GM21723 (cell line): ENCODE results near the gene CPT1A.

Experiments
- ATAC-seq: cut with Tn5 transposase; IDR thresholded peaks from one replicate; pipeline ENCODE4 v1.9.1; 2021; ENCODE audit warnings: mild to moderate bottlenecking, moderate library complexity; ENCODE audit not compliant: unreplicated experiment

Gene CPT1A

GRCh38 chr11:68763181-68763721 lies 78.5 kb downstream of the CPT1A start:
- no peak for ATAC-seq

DNA sequence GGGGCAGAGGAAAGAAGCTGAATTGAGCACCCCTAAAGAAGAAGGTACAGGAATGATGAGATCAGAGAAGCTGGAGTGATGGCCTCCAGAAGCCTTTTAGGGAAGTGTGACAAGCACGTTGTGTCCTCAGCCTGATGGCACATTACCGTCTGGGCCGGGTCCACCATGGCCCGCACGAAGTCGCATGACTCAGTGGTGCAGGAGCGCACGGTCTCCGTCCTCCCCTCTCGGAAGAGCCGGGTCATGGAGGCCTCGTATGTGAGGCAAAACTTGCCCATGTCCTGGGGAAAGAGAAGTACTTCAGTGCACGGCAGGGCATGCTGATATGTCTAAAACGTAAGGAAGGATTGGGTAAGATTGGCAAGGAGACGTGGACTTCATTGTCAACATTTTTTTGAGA lies 79.2 kb downstream of the CPT1A start:
- ATAC-seq, result no peak

- ATAC-seq, result no peak
Observed at GRCh38 chr11:68761801-68762200, 79.9 kb downstream of the CPT1A start.

GRCh38 chr11:68759991-68760390 lies 81.7 kb downstream of the CPT1A start:
- ATAC-seq, result no peak

GRCh38 chr11:68757711-68758110 lies 84.0 kb downstream of the CPT1A start:
- no peak for ATAC-seq

DNA sequence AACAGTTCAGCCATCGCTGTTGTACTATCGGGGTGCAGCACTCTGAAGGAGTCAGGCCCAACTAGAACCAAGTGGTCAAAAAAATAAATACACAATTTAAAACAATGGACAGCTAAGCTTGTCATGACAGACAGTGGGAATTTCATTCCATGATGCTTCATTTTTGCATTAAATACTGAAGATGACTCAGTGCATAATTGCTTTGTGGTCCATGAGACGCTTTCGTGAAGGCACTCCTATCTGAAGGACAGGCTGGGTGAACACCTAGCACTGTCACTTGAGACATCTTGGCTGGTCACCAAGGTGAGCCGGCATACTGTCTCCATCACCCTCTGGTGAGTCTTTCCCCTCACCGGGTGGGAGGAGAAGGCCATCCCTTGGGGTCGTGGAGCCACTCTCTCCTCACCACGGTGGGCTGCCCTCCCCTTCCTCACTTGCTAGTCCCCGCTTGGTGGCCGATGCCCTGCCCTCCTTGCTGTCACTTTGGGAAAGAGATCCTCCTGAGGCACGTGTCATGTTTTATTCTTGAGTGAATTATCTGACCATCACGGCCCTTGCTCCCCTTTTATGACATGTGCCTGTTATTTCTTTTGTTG lies 85.4 kb downstream of the CPT1A start:
- ATAC-seq, result no peak

GRCh38 chr11:68753300-68753699 lies 88.4 kb downstream of the CPT1A start:
- ATAC-seq, result no peak

DNA sequence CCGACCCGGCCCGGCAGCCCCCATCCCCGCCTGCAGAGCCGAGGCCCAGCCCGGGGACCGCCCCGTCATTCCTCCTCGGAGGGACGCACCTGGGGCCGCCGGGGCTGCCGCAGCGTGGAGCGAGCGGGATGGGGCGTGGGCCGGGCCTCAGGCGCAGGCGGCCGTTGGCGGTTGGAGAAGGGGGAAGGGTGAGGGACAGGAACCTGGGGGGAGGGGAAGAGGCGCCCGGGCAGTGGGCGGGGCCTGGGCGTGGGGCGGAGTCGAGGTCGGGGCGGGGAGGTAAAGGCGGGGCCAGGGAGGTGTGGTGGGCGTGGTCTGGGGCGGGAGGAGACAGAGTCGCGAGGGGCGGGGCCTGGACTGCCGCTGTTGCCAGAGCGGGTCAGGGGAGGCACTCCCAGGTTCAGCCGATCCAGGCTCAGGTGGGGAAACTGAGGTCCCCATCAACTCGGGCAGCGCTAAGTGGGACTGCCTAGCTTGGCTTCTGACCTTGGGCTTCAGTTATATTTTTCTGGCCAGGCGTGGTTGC lies 90.3 kb downstream of the CPT1A start, which contains the start of gene TESMIN:
TSS of gene TESMIN (minus strand) at position 190 of the 526 bp plus-strand sequence. CDS start 860 bp downstream, outside the sequence.
- ATAC-seq, result peak; percentile 62

DNA sequence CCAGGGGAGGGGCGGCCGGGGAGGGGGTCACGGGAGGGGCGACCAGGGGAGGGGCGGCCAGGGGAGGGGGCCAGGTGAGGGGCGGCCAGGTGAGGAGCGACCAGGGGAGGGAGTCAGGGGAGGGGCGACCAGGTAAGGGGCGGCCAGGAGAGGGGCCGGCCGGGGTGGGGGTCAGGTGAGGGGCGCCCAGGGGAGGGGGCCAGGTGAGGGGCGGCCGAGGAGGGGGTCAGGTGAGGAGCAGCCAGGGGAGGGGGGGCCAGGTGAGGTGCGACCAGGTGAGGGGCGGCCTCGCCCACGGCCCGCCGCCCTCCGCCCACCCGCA lies 90.8 kb downstream of the CPT1A start:
- no peak for ATAC-seq

GRCh38 chr11:68750195-68751003 lies 91.3 kb downstream of the CPT1A start:
- no peak for ATAC-seq

DNA sequence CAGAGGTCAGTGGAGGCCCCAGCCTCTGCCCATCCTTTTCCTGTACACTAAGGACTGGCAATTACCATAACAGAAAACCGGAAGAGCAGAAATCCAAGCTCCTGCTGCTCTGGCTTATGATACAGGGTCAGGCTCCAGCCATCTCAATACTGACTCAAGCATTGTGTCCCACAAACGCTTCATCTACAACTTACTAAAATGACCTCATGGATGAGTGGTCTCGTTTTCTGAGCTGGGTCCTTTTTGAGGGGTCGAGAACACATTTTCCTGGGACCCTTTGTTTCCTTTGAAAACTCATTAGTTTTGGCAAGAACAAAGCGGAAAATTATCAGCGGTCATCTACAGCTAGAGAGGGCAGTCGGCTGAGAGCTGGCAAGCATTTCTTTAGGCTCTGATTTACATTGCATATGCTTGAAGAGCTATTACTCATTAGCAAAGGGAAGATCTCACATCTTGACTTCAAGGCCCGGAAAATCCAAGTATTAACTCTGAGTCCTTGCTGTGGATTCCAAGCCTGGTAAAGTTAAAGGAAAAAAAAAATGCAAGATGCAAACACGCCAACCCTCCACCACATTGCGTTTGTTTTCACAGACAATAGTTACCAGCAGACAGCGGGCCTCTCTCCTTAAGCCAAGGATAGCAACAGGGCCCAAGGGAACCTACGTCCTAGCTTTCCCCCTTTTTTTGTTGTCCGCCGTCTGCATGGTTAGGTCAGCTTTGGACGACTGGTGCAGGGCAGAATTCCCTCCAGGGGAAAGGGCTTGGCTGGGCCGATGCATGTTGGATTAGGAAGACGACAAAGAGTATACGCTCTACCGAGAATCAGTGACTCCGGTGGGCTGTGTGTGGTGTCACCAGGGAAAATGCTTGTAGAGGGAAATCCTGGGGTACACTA lies 92.2 kb downstream of the CPT1A start:
- ATAC-seq, result no peak

DNA sequence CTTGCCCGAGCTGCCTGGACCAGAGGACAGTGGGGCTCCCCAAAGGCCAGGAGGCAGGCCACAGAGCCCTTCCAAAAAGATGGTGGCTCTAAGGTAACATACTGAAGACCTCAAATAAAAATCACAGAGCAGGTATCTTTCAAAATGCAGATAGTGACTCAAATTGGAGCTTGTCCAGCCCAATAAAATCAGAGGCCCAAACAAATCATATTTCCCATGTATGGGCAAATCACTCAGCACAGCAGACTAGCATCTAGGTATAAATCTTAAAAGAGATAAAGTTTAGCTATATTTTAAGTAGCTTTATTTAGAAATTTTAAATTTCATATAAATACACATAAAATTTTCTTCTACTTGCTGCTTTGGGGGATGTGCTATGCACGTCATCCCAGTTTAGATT lies 93.7 kb downstream of the CPT1A start:
- ATAC-seq, result no peak

GRCh38 chr11:68743539-68743938 lies 98.2 kb downstream of the CPT1A start:
- ATAC-seq, result no peak

GRCh38 chr11:68741463-68741862 lies 100.3 kb downstream of the CPT1A start:
- no peak for ATAC-seq

- ATAC-seq, result no peak
Observed at GRCh38 chr11:68735646-68736045, 106.1 kb downstream of the CPT1A start.

- no peak for ATAC-seq
Observed at GRCh38 chr11:68735125-68735524, 106.6 kb downstream of the CPT1A start.

DNA sequence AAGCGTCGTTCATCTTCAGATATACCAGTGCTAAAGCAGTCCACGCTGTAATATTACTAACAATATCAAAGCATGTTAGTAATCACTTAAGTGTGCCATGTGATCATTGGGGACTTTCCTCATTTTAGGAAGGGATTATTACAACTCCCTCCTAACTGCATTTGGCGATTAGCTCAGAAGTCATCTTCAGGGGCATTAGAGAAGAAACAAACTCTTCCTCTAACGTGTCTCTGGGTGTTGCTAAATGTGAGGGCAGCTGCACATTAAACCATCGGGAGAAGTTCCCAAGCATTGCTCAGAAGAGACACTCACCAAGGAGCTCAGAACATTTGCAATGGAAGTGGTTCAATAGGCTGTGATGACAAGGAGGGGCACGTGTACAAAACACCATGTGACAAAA lies 107.6 kb downstream of the CPT1A start:
- no peak for ATAC-seq

- no peak for ATAC-seq
Observed at GRCh38 chr11:68727783-68728182, 113.9 kb downstream of the CPT1A start.

- no peak for ATAC-seq
Observed at GRCh38 chr11:68724293-68724692, 117.4 kb downstream of the CPT1A start.

DNA sequence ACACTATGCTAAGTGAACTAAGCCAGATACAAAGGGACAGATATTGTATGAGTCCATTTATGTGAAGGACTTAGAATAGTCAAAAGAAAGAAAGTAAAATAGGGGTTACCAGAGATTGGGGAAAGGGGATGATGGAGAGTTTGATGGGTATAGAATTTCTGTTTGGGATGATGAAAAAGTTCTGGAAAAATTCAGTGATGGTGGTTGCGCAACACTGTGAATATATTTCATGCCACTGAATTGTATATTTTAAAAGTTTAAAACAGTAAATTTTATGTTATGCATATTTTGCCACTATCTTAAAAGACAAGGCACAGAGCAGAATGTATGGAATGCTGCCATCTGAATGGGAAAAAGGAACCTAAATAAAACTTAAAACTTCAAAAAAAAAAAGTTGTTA lies 119.6 kb downstream of the CPT1A start:
- ATAC-seq, result no peak

- ATAC-seq, result no peak
Observed at GRCh38 chr11:68721075-68721474, 120.6 kb downstream of the CPT1A start.
